HepG2 (cell line): ENCODE measurements around the gene MEDAG.

Experiments
- CTCF ChIP-seq: sonication (generic); formaldehyde crosslinking; IDR thresholded peaks from 2 replicates; pipeline ENCODE4 v1.5.0; 2020; ENCODE audit warnings: mild to moderate bottlenecking, missing genetic modification reagents, moderate library complexity
- HOXA5 ChIP-seq: sonication (generic); formaldehyde crosslinking; IDR thresholded peaks from 2 replicates; pipeline ENCODE4 v1.4.0; 2020; ENCODE audit warnings: missing genetic modification reagents
- POLR2AphosphoS2 ChIP-seq: IDR thresholded peaks from 2 replicates; pipeline ENCODE4 v1.6.1; 2011; ENCODE audit warnings: low read depth, low read length, improper control_type of control experiment
- SMC3 ChIP-seq: IDR thresholded peaks from 2 replicates; pipeline ENCODE4 v1.6.1; 2011; ENCODE audit warnings: low read length, improper control_type of control experiment
- ZBTB20 ChIP-seq: sonication (generic); formaldehyde crosslinking; IDR thresholded peaks from 2 replicates; pipeline ENCODE4 v1.8.1; 2023; ENCODE audit warnings: missing genetic modification reagents, low read depth, mild to moderate bottlenecking, borderline replicate concordance
- ZNF274 ChIP-seq: sonication (generic); formaldehyde crosslinking; IDR thresholded peaks from 2 replicates; pipeline ENCODE4 v1.5.1; 2020; ENCODE audit warnings: mild to moderate bottlenecking, missing genetic modification reagents
- ZNF883 ChIP-seq: sonication (generic); formaldehyde crosslinking; IDR thresholded peaks from 2 replicates; pipeline ENCODE4 v1.5.1; 2020; ENCODE audit warnings: mild to moderate bottlenecking, missing genetic modification reagents; ENCODE audit errors: not compliant biosample characterization
- TF ChIP-seq, protein P1 (sequence below): sonication (generic); formaldehyde crosslinking; IDR thresholded peaks from 2 replicates; pipeline ENCODE4 v1.4.0; 2020; ENCODE audit warnings: missing genetic modification reagents, borderline replicate concordance
- TF ChIP-seq, protein P2 (sequence below): sonication (generic); formaldehyde crosslinking; IDR thresholded peaks from 2 replicates; pipeline ENCODE4 v1.4.0; 2020; ENCODE audit warnings: missing genetic modification reagents

DNA sequence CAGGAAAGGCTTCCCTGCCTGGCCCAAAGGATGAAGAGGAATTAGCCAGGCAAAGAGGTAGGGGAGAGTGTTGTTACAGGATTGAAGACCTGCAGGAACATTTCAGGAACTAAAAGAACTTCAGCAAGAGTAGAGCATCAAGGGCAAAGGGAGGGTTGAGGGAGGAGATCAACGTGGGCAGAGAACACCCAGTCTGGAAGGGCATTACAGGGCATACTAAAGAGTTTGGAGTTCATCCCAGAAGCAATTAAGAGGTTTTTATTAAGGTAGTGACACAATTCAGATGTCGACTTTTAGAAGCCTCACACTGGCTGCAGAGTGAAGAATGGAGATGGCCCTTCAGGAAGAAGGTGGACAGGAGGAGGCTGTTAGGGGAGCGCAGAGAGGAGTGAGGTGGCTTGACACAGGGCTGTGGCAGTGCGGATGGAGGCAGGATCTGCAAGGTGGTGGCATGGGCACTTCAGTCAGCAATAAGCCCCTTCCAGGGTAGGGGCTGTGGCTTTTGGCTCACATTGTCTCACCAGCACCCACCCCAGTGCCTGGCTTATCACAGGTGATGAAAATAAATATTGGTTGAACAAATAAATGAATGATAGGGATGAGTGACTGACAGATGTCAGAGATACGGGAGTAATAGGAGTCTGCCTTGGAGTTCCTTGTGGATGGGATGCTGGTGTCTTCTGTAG lies 51.3 kb downstream of the MEDAG start:
- TF ChIP-seq HOXA5 (CRISPR knock-in tag): no peak
- no peak for TF ChIP-seq SMC3
- TF ChIP-seq POLR2AphosphoS2: no peak
- TF ChIP-seq ZNF883 (CRISPR knock-in tag): no peak
- no peak for TF ChIP-seq ZNF274 (CRISPR knock-in tag)
- TF ChIP-seq, protein P1, sequence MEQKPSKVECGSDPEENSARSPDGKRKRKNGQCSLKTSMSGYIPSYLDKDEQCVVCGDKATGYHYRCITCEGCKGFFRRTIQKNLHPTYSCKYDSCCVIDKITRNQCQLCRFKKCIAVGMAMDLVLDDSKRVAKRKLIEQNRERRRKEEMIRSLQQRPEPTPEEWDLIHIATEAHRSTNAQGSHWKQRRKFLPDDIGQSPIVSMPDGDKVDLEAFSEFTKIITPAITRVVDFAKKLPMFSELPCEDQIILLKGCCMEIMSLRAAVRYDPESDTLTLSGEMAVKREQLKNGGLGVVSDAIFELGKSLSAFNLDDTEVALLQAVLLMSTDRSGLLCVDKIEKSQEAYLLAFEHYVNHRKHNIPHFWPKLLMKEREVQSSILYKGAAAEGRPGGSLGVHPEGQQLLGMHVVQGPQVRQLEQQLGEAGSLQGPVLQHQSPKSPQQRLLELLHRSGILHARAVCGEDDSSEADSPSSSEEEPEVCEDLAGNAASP (CRISPR knock-in tag): no peak
- TF ChIP-seq CTCF (CRISPR knock-in tag): no peak
- TF ChIP-seq, protein P2, sequence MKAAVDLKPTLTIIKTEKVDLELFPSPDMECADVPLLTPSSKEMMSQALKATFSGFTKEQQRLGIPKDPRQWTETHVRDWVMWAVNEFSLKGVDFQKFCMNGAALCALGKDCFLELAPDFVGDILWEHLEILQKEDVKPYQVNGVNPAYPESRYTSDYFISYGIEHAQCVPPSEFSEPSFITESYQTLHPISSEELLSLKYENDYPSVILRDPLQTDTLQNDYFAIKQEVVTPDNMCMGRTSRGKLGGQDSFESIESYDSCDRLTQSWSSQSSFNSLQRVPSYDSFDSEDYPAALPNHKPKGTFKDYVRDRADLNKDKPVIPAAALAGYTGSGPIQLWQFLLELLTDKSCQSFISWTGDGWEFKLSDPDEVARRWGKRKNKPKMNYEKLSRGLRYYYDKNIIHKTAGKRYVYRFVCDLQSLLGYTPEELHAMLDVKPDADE (CRISPR knock-in tag): no peak
- no peak for TF ChIP-seq ZBTB20 (CRISPR knock-in tag)
